GM10847 (cell line): ENCODE measurements around the gene NIPA2.

Source experiments
- POLR2A ChIP-seq: IDR thresholded peaks from 2 replicates; pipeline ENCODE4 v1.6.1; 2011; ENCODE audit not compliant: insufficient read length; ENCODE audit errors: extremely low read depth

Gene NIPA2

DNA sequence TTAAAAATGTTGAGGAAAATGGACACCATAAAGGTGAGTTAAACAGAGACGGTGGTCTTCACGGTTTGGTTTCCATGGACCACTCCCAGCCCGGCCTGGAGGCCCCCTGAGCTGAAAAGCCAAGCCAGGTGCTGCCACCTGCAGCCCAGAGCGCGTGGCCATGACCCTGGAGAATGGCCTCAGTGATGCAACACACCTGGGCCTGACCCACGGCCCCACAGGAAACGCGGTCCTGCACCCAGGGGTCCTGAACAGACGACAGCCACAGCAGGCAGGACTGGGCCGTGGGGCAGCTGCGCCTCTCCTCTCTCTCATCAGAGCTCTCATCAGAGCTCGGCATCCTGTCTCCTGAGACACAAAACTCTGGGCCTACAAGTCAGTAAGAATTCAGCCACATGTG is 64.1 kb downstream of the NIPA2 start:
- no peak for TF ChIP-seq POLR2A

DNA sequence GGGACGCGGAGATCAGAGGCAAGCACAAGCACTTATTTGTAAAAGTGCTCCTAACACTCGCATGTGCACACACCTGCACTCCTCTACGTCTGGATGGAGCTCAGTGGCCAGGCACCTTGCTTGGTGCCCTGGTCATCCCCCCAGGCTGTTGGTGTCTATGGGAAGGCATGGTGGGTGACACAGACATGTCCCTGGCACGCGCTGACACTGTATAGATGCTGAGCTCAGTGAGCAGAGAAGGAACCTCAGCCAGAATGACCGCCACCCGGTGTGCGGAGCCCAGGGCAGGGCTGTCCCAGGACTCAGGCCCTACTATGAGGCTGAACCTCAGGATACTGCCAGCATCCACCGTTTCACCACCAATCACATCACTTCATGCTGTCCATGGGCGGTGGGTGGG is 64.5 kb downstream of the NIPA2 start:
- no peak for TF ChIP-seq POLR2A

DNA sequence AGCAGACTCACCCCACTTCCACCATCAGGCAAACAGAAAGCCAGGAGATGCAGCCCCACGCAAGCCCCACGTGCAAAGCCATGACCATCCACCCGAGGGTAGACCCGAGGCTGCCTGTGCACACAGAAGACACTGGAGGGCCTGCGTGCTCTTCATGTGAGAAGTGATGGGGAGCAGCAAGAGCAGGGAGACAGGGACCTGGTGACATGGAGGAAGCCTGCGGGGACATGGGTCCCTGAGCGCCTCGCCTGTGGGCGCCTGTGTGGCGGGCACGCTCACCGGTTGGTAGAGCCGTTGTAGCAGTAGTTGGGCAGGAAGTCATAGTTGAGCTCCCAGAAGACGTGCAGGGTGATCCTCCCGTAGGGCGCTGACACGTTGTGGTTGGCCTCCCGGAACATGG is 65.0 kb downstream of the NIPA2 start:
- TF ChIP-seq POLR2A, result no peak

DNA sequence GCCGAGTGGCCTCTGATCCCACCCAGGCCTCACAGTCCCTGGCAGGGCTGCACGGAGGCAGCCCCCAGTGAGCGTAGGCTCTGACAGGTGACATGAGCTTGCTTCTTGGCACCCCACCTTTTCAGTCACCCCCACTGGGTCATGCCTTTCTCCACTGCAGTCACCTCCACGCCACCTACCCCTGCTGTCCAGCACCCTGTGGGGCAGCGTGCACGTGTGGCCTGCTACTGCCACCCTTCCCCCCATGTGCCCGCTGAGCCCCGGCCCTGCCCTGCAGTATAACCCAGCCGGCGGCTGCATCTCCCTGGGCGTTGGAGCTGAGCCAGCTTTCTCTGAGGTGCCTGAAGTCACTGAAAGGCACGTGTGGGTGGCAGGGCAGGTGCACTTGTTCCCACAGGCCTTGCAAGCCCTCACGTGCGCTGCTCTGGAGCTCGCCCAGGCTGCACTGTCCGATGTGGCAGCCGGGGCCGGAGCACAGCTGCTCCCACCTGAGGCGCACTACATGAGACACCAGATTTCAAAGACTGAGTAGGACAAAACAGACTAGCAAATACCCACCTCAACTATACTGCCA is 65.6 kb downstream of the NIPA2 start:
- no peak for TF ChIP-seq POLR2A

DNA sequence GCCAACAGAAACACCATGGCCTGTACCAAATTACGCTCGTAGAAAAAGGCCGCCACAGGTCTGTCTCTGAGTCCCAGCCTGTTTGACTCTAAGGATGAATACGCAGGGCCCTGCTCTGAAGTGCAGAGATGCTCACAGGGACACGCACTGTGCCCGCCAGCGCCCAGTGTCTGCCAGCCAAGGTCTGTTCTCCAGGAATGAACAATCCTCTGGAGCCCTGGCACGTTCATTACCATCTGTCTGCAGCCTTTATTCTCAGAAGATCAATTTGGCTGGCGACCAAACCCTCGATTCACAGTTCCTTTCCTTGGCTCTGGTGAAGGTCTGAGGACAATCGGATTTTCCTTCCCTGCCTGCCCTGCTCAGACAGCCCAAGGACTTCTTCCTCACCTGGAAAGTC is 66.3 kb downstream of the NIPA2 start:
- TF ChIP-seq POLR2A, result no peak

DNA sequence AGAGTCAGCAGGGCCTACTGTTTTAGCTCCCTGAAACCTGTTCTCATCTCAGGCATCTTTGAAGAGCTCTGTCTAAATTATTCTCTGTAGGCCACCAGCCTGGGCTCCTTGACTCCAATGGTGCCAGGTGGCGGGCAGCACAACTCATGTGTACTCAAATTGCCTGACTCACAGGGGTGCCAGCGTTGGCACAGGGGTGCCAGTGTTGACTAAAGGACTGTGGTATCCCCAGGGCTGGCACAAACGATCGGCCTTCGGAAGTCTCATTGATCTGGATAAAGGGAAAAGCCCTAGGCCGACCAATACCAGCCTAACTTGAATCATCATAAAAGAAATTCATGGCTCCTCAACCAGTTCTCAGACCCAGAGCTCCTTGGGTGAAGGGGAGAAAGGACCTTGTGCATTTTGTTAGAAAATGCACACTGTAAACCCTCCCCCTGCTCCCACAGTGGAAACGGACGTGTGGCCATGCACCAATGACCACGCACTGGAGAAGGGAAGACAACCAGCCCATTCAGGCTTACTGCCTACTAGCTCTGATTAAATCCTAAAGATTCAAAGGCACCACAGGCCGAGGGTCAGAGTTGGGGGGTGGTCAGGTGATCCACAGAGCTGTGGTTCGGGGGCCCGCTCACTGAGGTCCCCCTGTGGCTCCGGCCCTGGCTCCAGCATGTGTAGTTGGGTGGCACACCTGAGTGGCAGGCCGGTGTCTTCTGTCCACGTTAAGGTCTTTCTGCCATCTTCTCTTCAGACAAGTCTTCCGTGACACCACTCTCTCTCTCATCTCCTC is 68.9 kb downstream of the NIPA2 start:
- TF ChIP-seq POLR2A, result no peak

DNA sequence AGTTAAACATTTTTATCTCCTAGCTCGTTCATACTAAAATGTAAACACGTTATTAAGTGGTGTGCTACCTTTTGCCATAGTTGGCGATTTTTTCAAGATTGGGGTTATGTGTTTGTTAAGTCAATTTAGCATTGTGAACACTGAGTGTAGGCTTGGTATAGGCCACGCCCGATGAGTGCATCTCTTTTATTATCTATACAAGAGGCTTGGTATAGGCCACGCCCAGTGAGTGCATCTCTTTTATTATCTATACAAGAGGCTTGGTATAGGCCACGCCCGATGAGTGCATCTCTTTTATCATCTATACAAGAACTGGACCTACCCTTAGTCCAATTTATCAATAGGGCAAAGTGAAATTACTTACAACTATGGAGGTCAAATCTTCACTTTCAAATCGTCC is 70.4 kb downstream of the NIPA2 start:
- TF ChIP-seq POLR2A, result no peak

DNA sequence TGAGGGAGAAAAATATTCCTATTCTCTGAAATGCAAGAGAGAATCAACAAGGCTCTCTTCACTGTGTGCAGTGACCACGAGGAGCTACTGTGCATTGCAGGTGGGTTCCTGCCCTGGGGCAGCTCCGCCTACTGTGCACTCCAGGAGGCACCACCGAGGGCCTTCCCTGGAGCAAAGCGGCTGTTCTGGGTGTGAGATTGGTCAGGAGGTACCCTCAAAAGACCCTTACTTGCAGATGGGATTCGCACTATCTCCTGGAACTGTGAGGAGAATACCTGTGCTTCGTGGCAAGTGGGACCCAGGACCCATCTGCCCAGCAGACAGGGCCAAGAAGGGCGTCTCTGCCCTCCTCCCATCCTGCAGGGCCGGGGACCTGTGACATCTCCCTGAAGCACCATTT is 72.8 kb downstream of the NIPA2 start:
- TF ChIP-seq POLR2A, result no peak

DNA sequence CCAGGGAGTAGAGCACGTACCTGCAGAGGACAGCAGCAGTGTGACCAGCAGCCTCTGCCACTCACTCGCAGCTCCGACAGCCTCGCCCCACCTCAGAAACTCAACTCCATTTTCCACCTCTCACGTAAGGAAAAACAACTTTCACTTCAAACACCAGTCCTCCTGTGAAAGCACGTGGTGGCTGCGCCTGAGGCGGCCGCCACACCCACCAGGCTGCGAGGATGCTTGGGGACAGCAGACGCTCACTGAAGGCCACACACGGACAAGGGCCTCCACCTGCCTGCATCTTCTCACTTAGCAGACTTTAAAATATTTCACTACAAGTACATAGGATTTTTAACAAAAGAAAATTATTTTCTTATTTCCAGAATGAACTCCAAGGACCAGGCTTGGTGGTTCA is 73.8 kb downstream of the NIPA2 start:
- no peak for TF ChIP-seq POLR2A

DNA sequence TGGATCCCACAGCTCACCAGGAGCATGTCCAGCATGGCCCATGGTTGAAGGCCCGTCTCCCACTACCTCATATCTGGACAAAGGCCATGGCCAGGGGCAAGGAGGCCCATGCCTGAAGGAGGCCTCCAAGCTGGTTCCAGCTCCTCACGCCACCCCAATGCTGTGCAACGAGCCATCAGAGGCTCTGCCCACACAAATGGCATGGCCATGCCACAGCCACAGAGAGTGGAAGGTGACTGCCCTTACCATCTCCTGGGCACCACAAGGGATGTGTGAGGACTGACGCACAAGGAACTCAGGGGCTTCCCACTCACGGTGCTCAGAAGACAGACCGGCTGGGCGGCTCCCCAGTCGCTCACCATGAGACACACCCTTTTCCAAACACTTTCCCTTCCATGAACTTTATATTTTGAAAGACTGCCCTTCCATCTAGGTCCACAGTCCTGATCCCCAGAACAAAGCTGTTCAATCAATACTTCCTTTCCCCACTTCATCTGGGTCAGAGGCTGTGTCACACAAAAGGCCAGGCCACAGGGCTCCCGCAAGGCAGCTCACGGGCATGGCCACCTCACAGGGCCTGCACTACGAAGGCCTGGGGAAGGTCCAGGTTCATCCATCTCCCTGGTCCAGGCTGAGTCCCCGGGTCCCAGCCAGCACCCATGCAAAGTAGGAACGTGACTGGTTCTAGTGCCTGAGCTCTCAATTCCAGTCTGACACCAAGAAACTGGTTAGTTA is 75.3 kb downstream of the NIPA2 start:
- TF ChIP-seq POLR2A, result no peak

DNA sequence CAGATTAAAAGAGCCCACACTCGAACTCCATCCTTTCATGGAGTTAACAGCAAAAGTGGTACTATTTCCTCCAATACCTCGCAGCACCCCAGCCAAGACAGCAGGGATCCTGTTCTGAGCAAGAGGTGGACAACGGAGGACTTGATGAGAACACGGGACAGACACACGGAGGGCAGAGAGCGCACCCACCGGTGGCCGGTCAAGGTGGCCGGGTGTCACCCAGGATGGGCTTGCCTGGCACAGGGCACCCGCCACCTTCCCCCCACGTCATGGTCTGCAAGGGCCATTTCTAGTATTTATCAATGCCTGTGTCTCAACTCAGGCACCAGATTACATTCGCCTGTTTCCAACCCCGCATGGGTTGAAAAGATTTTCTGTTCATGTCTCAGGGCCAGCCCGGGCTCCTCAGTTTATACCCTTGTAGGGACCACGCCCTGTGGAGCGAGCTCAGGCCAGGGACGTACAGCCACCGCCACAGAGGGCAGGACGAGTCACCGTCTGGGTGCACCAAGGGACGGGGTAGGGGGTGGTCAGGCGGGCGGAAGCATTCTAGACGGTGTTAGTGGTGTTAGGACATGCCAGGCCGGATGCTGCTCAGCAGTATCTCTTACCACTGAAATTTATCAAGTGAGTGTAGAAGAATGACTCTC is 77.5 kb downstream of the NIPA2 start:
- TF ChIP-seq POLR2A, result no peak

DNA sequence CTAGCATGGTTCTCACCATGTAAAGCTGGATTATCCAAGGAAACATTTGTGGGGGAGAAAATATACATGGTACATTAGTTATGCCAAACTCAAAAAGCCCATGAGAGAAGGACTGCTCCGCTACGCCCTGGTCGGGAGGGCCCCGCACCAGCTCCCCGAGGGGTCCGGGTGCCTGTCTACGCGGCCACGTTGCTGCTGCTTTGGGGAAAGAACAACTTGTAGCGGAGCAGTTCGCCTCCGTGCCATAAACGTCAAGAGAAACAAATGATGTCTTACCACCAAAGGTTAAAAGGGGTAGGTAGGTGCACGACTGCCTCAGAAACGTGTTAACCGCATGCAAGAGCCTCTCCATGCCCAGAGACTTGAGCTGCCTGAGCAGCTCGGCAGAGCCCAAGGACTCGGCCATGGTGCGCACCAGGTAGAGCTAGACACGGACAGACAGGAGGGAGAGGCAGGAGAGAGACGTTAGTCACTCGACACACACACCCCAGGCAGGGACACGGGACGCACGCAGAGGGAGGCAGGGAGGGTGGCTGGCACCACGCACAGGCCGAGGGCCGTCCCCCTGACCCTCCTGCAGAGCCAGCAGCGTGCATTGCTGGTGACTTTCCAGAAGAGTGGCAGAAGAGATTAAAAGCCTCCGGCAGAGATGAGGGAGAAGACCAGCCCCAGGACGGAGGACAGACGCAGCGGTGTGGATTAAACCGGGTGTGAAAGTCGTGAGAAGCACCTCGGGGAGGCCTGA is 78.3 kb downstream of the NIPA2 start:
- TF ChIP-seq POLR2A, result no peak

DNA sequence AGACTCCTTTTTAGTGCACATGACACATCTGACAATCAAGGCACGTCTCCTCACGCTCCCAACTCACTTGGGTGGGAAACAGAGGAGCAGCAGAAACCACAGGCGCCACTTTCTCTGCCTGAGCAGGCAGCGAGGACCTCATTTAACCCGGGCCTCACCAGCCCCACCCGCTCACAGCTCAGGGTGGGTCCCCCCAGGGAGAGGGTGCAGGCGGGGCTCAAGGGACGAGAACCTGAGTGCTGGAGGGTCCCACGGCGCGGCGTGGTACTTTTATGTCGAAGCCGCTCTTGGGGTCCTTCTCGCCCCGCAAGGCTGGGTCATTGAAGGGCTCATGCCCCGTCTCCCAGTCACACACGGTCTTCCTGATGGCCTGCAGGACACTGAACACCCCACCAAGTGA is 79.1 kb downstream of the NIPA2 start:
- no peak for TF ChIP-seq POLR2A
